Prostate gland (tissue), 2 donors: ENCODE results near the gene GPAT3. TPM values are rescaled to one million over a fixed set of nuclear protein-coding genes. Genes with fewer than 3 reads are reported as not detected.

Experiments used
- DNase-seq: peaks from one replicate; pipeline ENCODE4 v3.0.0-alpha.2; 2019; ENCODE audit warnings: low spot score
- H3K27ac ChIP-seq, 2 donors: fragments of 200-600 bp; sonication (generic); 2 replicates each; pipeline ENCODE4 v1.5.1; 2017 to 2019
- H3K27me3 ChIP-seq: fragments of 200-600 bp; sonication (generic); replicated peaks from 2 replicates; pipeline ENCODE4 v1.5.1; 2019; ENCODE audit not compliant: insufficient read depth
- H3K36me3 ChIP-seq, 2 donors: fragments of 200-600 bp; sonication (generic); 1 replicate in 1 of 2; 2 replicates in 1 of 2; pipeline versions ENCODE4 v1.5.1 to v1.8.1; 2017 to 2019
- H3K4me1 ChIP-seq: fragments of 200-600 bp; sonication (generic); replicated peaks from 2 replicates; pipeline ENCODE4 v1.5.1; 2019
- H3K4me3 ChIP-seq, 2 donors: fragments of 200-600 bp; sonication (generic); 2 replicates each; pipeline ENCODE4 v1.5.1; 2017 to 2019
- H3K9me3 ChIP-seq: fragments of 200-600 bp; sonication (generic); 2 replicates; pipeline ENCODE4 v1.5.1; 2017
- POLR2A ChIP-seq: fragments of 450-650 bp; IDR thresholded peaks from one replicate; pipeline ENCODE4 v1.6.1; 2016; ENCODE audit warnings: antibody characterized with exemption, mild to moderate bottlenecking
- POLR2AphosphoS5 ChIP-seq: sonication (generic); formaldehyde crosslinking; IDR thresholded peaks from one replicate; pipeline ENCODE4 v1.6.1; 2017; ENCODE audit warnings: antibody characterized with exemption
- WGBS: methylation state at CpG from one replicate; pipeline ENCODE4 v1.1.5; 2018; 5-methylcytosine and 5-hydroxymethylcytosine counted together
- intact Hi-C: fragments of 100-400 bp; cut with DNase I; formaldehyde crosslinking; loops from one replicate; pipeline ENCODE4 v1.14.2; 2022
- total RNA-seq, 2 donors: library from RNA; depleted of rRNA; stranded (reverse); fragments of >200 nt; gene quantifications; one replicate each; pipeline ENCODE4 v1.1.0, GENCODE V29; 2016
- TF ChIP-seq, protein P1 (sequence below), 4 experiments: fragments of 200-600 bp in 2 of 4; fragments of 450-650 bp in 2 of 4; sonication (generic) in 2 of 4; IDR thresholded peaks; 1 replicate in 3 of 4; 2 replicates in 1 of 4; pipeline ENCODE4 v1.5.1; 2016 to 2019; ENCODE audit warnings: antibody characterized with exemption in 4 of 4, mild to moderate bottlenecking in 2 of 4, moderate library complexity in 2 of 4

Gene GPAT3
- total RNA-seq, 2 donors from 2014 or later = 1.2 to 3.7 TPM

DNA sequence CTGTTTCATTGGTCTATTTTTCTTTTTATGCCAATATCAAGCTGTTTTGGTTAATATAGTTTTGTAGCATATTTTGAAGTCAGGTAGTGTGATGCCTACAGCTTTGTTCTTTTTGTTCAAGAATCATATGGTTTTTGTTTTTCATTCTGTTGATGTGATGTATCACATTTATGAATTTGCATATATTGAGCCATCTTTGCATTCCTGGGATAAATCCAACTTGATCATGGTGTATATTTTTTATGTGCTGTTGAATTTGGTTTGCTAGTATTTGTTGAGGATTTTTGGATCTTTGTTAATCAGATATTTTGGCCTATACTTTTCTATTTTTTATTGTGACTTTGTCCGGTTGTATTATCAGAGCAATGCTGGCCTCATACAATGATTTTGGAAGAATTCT is 74.8 kb downstream of the GPAT3 start:
- no peak for DNase-seq
- Histone ChIP-seq H3K9me3 (no peaks in the 10 kb centered on the region), H3K4me3 (no peak overlapping the region), H3K4me1 (no peaks in the 10 kb centered on the region), H3K27ac (no peak overlapping the region), H3K27me3 (no peaks in the 10 kb centered on the region), H3K36me3 (no peaks in the 10 kb centered on the region)
- intact Hi-C loops = no loop called here
- 93% methylated on average over 1 of the region's 1 CpG for WGBS
- no peak for TF ChIP-seq POLR2A
- TF ChIP-seq, protein P1, sequence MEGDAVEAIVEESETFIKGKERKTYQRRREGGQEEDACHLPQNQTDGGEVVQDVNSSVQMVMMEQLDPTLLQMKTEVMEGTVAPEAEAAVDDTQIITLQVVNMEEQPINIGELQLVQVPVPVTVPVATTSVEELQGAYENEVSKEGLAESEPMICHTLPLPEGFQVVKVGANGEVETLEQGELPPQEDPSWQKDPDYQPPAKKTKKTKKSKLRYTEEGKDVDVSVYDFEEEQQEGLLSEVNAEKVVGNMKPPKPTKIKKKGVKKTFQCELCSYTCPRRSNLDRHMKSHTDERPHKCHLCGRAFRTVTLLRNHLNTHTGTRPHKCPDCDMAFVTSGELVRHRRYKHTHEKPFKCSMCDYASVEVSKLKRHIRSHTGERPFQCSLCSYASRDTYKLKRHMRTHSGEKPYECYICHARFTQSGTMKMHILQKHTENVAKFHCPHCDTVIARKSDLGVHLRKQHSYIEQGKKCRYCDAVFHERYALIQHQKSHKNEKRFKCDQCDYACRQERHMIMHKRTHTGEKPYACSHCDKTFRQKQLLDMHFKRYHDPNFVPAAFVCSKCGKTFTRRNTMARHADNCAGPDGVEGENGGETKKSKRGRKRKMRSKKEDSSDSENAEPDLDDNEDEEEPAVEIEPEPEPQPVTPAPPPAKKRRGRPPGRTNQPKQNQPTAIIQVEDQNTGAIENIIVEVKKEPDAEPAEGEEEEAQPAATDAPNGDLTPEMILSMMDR (IDR thresholded peaks at IDR 0.05) = no peak
- no peak for TF ChIP-seq POLR2AphosphoS5

DNA sequence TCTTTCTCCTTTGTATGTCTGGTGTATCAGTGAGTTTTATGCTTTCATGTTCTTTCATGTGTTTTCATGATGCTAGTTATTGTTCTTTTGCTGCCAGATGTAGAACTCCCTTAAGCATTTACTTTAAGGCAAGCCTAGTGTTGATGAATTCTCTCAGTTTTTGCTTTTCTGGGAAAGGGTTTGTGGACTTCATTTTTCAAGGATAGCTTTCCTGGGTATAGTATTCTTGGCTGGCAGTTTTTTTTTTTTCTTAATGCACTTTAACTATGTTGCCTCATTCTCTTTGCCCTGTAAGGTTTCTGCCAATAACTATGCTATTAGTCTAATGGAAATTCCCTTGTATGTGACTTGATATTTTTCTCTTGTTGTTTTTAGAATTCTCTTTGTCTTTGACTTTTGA is 77.1 kb downstream of the GPAT3 start:
- Histone ChIP-seq H3K9me3 (no peaks in the 10 kb centered on the region), H3K27me3 (peaks cover 4% of the 10 kb centered on the region), H3K36me3 (no peaks in the 10 kb centered on the region), H3K4me3 (no peak overlapping the region), H3K27ac (no peak overlapping the region), H3K4me1 (no peaks in the 10 kb centered on the region)
- intact Hi-C loops = no loop called here
- no peak for DNase-seq
- no peak for TF ChIP-seq POLR2A
- TF ChIP-seq POLR2AphosphoS5 = no peak
- TF ChIP-seq, protein P1 (IDR thresholded peaks at IDR 0.05) = no peak

DNA sequence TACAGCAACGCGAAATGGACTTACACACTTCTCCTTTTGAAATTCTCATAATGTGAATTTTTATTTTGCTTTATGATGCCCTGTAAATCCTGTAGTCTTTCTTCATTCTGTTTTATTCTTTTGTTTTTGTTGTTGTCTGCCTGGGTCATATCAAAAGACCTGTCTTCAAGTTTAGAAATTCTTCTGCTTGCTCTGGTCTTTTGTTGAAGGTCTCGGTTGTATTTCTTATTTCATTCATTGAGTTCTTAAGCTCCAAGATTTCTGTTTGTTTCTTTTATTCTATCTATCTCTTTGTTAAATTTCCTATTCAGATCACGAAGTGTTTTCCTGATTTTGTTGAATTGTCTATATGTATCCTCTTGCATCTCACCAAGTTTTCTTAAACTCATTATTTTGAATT is 78.1 kb downstream of the GPAT3 start:
- WGBS = 94% methylated on average over 4 of the region's 4 CpGs
- TF ChIP-seq POLR2AphosphoS5 = no peak
- no peak for TF ChIP-seq POLR2A
- TF ChIP-seq, protein P1 (IDR thresholded peaks at IDR 0.05) = no peak
- Histone ChIP-seq H3K9me3 (no peaks in the 10 kb centered on the region), H3K27me3 (peaks cover 4% of the 10 kb centered on the region), H3K27ac (no peak overlapping the region), H3K4me3 (no peak overlapping the region), H3K4me1 (no peaks in the 10 kb centered on the region), H3K36me3 (no peaks in the 10 kb centered on the region)
- DNase-seq = no peak
- intact Hi-C loops = no loop called here

DNA sequence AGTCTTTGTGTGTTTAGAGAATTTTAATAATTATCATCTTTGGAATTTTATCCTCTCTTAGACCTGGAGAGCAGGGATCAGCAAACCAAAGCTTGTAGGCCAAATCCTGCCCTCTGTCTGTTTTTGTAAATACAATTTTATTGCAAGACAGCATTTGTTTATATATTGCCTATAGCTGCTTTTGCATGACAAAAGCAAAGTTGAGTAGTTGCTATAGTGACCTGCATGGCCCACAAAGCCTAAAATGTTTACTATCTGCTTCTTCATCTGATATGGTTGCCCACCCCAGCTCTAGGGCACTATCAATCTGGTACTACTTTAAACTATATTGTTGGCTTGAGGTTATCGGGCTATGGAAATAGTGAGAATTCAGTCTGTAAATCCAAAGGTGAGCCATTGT is 80.3 kb downstream of the GPAT3 start:
- Histone ChIP-seq H3K27ac (no peak overlapping the region), H3K4me1 (no peaks in the 10 kb centered on the region), H3K9me3 (no peaks in the 10 kb centered on the region), H3K36me3 (no peaks in the 10 kb centered on the region), H3K4me3 (no peak overlapping the region), H3K27me3 (peaks cover 4% of the 10 kb centered on the region)
- no peak for DNase-seq
- intact Hi-C loops = no loop called here
- 55% methylated on average over 1 of the region's 1 CpG for WGBS
- TF ChIP-seq POLR2AphosphoS5 (no peak), POLR2A (no peak)
- TF ChIP-seq, protein P1 (IDR thresholded peaks at IDR 0.05) = no peak

DNA sequence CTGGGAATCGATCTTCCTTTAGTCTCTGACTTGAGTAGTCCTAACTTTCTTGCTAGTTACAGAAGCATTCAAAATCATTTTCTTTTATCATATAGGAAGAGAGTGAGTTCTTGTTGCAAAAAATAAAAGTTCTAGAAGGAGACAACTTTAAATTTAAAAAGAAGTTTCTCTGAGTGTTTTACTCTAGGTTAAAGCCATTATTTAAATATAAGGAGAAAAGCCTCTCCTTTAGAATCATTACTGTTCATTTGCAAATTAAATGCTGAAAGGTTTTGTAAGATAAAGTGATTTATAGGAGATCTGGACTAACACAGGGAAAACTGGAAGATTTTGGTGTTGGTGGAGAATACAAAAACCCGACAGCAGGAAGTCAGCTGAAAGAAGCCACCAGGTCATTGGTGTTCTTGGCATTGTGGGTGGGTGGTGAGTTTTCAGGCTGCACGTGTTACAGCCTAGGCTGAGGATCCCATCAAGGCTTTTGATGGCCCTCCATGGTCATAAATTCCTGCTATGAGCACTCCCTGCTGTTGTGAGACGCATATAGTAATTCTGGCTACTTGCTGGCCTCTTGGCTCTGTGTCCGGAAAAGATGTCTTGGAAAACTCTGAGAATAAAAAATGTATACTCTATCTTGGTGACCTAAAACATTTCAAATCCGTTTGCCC is 81.6 kb downstream of the GPAT3 start:
- H3K36me3 ChIP-seq = no peaks in the 10 kb centered on the region
- no peaks in the 10 kb centered on the region for H3K4me1 ChIP-seq
- WGBS = 59% methylated on average over 6 of the region's 6 CpGs
- no peak overlapping the region for H3K27ac ChIP-seq
- TF ChIP-seq, protein P1 (IDR thresholded peaks at IDR 0.05) = no peak
- TF ChIP-seq POLR2A = no peak
- no peak for TF ChIP-seq POLR2AphosphoS5
- no peak overlapping the region for H3K4me3 ChIP-seq
- no peaks in the 10 kb centered on the region for H3K9me3 ChIP-seq
- peaks cover 4% of the 10 kb centered on the region for H3K27me3 ChIP-seq
- intact Hi-C loops = no loop called here
- no peak for DNase-seq
